DMS114 treated with DMSO at 0.1 percent for 48 hours (cell line): ENCODE measurements around the gene ADGRG7.

Experiments used
- DNase-seq: peaks from one replicate; lab custom pipeline; 2025; ENCODE audit not compliant: unreplicated experiment; lab: John Stamatoyannopoulos, UW

ADGRG7 gene

GRCh38 chr3:100697172-100697571 is 87.8 kb downstream of the ADGRG7 start:
- no peak for DNase-seq

- DNase-seq, result no peak
These were observed 88.4 kb downstream of the ADGRG7 start for GRCh38 chr3:100697723-100698285.

- no peak for DNase-seq
These were observed 89.3 kb downstream of the ADGRG7 start for GRCh38 chr3:100698736-100699135.

- no peak for DNase-seq
These were observed 91.3 kb downstream of the ADGRG7 start for GRCh38 chr3:100700708-100701107.

GRCh38 chr3:100702082-100702979 is 92.9 kb downstream of the ADGRG7 start:
- DNase-seq, result no peak

GRCh38 chr3:100702980-100703345 is 93.6 kb downstream of the ADGRG7 start:
- DNase-seq, result no peak

GRCh38 chr3:100703865-100704264 is 94.5 kb downstream of the ADGRG7 start:
- DNase-seq, result no peak

- no peak for DNase-seq
These were observed 97.0 kb downstream of the ADGRG7 start for GRCh38 chr3:100706365-100706764.

- no peak for DNase-seq
These were observed 99.2 kb downstream of the ADGRG7 start for GRCh38 chr3:100708644-100708988.

GRCh38 chr3:100708989-100709841 is 99.8 kb downstream of the ADGRG7 start, which contains the start of gene TFG:
TFG (plus strand) TSS chr3:100709494; CDS start chr3:100713686, 4,192 bp downstream.
- peak; percentile 93 for DNase-seq

GRCh38 chr3:100709842-100710260 is 100.5 kb downstream of the ADGRG7 start:
- no peak for DNase-seq

GRCh38 chr3:100710261-100710968 is 101.0 kb downstream of the ADGRG7 start:
- peak; percentile 73 for DNase-seq

- DNase-seq, result no peak
These were observed 105.8 kb downstream of the ADGRG7 start for GRCh38 chr3:100715176-100715575.

GRCh38 chr3:100717063-100717462 is 107.7 kb downstream of the ADGRG7 start:
- DNase-seq, result no peak

GRCh38 chr3:100717637-100718487 is 108.5 kb downstream of the ADGRG7 start:
- DNase-seq, result no peak

- no peak for DNase-seq
These were observed 109.7 kb downstream of the ADGRG7 start for GRCh38 chr3:100719136-100719535.

GRCh38 chr3:100720426-100720825 is 111.0 kb downstream of the ADGRG7 start:
- DNase-seq, result no peak

GRCh38 chr3:100725935-100726513 is 116.6 kb downstream of the ADGRG7 start:
- no peak for DNase-seq

GRCh38 chr3:100726706-100727105 is 117.3 kb downstream of the ADGRG7 start:
- no peak for DNase-seq

GRCh38 chr3:100730524-100730923 is 121.1 kb downstream of the ADGRG7 start:
- no peak for DNase-seq
